Measurements from ENCODE around the gene PIM2.
A peak's percentile ranks its signal among the peaks of the same experiment; 100 is the strongest.

DNA sequence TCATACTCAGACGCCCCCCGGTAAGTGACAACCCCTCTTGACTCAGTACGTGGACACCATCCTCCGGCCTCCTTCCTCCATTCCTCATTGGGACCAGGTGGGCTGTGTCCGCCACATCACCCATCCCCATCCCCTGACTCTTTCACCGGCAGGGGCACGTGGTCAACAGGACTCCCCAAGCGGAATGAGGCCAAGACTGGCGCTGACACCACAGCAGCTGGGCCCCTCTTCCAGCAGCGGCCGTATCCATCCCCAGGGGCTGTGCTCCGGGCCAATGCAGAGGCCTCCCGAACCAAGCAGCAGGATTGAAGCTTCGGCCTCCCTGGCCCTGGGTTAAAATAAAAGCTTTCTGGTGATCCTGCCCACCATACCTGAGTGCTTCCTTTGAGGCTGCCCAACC lies 16.0 kb downstream of the PIM2 start:
- TF ChIP-seq POLR2AphosphoS5 (IDR thresholded peaks at IDR 0.05; ENCODE audit: borderline replicate concordance, low read depth, low read length) (peak; percentile 27; the same call in 1 of the 2 replicates), EZH2 (IDR thresholded peaks at IDR 0.05) (no peak), FOXP2 (optimal IDR thresholded peaks at IDR 0.05; ENCODE audit: control extremely low read depth, extremely low read length, insufficient read depth) (no peak)
